Measurements from ENCODE around the gene MAPK12.

The MAPK12 gene

DNA sequence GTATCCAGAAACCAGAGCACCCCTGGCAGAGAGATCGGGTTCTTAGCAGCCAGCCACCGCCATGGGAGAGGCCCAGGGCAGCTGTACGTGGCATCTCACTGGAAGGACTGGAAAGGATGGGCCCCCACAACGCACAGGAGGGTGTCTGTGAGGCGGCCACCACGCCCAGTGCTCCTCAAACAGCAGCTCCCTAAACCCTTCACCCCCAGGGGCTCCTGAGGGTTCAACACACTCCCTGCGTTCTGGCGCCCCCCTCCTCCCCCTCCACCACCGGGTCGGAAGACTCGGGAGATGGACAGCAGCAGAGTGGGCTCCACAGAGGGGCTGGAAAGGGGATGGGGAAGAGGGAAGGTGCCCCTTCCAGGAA lies 1.1 kb downstream of the MAPK12 start:
- no peak for DNase-seq (ENCODE audit: low read depth)
- peak overlapping the region; percentile 68 for H3K4me3 ChIP-seq (replicated peaks; ENCODE audit: low read depth, low read length)
- no peak for TF ChIP-seq CTCF (IDR thresholded peaks at IDR 0.05; ENCODE audit: low read length, missing control alignments)

GRCh38 chr22:50259302-50259701 lies 2.2 kb downstream of the MAPK12 start:
- no peak for DNase-seq (ENCODE audit: low read depth)
- TF ChIP-seq CTCF (IDR thresholded peaks at IDR 0.05; ENCODE audit: low read length, missing control alignments) = no peak
- H3K4me3 ChIP-seq (replicated peaks; ENCODE audit: low read depth, low read length) = no peak overlapping the region

DNA sequence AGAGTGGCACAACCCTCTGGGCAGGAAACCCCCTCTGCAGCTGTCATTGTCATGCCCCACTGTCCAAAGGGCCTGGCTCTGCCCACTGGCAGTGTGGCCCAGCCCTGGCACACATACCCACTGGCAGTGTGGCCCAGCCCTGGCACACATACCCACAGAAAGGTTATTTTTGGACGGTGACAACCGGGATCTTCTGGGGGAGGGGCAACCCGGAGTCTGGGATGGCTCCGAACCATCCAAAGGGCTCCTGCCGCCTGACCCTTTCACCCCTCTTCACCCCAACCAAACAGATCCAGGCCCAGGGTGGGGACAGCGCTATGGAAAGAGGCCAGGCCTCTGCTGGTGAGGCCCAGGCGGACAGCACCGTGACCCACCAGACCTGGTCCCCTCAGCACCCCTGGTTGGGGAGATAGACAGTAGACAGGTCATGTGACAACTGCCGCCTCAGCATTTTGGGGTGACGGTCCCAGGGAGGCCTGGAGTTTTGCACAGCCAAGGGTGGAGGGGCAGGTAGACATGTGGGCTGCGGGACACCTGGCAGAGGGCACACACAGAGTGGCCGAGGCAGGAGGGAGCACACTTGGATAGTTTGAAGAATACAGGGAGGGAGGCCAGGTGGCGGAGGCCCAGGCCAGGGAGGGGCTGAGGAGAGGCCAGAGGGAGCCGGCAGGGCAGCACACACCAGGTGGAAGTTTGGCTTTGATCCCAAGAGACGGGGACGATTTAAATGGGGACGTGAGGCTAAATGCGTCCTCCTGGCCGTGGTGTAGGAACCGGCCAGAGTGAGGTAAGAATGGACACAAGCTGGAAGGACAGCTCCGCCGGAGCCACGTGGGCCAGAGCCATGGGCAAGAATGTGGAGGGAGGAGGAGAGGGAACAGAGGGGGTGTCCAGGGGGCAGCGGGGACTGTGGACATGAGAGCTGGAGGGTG lies 2.9 kb downstream of the MAPK12 start:
- TF ChIP-seq CTCF (IDR thresholded peaks at IDR 0.05; ENCODE audit: low read length, missing control alignments) = no peak
- DNase-seq (ENCODE audit: low read depth) = no peak
- H3K4me3 ChIP-seq (replicated peaks; ENCODE audit: low read depth, low read length) = no peak overlapping the region

DNA sequence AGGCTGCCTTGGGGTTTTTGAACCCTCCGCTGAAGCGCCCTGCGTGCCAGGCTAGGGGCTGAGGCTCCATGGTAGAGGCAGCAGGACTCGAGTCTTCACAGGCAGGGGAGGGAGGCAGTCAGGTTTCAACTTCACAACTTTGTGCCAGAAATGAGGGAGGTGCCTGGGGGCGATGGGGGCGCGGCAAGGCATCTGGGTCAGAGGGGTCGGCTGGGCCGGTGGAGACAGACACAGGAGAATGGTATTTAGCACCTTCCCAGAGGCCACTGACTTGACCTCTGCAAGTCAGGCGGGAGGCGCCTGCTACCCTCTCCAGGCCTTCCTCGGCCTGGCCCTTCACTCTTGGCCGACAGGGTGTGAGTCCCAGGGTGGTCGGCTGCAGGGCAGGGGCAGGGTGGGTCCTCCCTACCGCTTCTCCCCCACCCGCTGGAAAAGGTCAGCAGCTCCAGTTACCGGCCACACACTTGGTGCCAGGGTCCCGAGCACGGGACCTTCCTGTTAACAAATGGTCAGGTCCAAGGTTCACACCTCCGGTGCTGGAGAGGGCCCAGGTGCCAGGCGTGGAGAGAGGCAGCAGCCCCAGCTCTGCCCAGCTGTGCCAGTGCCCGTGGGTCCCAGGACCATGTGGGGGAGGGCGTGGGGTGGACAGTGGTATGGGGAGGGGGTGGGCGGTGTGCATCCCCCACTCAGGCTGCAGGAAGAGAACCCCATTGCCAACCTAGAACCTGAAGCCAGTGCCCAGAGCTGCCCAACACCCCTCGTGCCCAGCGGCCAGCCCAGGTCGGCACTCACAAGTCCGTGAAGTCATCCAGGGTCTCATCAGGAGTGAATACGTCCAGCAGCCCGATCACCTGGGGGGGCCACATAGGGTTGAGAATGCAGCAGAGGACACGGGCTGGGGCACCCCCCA lies 3.8 kb downstream of the MAPK12 start:
- TF ChIP-seq CTCF (IDR thresholded peaks at IDR 0.05; ENCODE audit: low read length, missing control alignments) = no peak
- no peak overlapping the region for H3K4me3 ChIP-seq (replicated peaks; ENCODE audit: low read depth, low read length)
- DNase-seq (ENCODE audit: low read depth) = no peak

DNA sequence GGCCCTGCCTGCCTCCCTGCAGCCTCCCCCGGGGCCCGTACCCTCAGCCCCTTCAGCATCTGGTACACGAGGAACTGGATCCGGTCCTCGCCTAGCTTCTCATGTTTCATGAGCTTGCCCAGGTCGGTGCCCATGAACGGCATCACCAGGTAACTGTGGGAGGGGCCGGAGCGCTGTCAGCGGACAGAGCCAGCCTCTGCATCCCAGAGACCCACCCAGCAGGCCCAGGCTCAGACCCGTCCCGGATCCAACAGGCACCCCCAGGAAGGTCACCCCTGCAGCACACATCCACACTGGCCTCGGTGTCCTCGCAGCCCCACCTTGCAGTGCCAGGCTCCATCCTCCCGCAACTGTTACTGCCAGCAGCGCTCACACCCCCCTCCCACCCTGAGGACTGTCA lies 4.4 kb downstream of the MAPK12 start:
- no peak for DNase-seq (ENCODE audit: low read depth)
- TF ChIP-seq CTCF (IDR thresholded peaks at IDR 0.05; ENCODE audit: low read length, missing control alignments) = no peak
- H3K4me3 ChIP-seq (replicated peaks; ENCODE audit: low read depth, low read length) = no peak overlapping the region

GRCh38 chr22:50256258-50256862 lies 5.1 kb downstream of the MAPK12 start:
- no peak for TF ChIP-seq CTCF (IDR thresholded peaks at IDR 0.05; ENCODE audit: low read length, missing control alignments)
- no peak for DNase-seq (ENCODE audit: low read depth)

More at GRCh38 chr22:50256258-50256862, 5.1 kb downstream of the MAPK12 start:
- no peak overlapping the region for H3K4me3 ChIP-seq (replicated peaks; ENCODE audit: low read depth, low read length)
